HG03097 (cell line): ENCODE measurements around the gene PPP2R1B.
A peak's percentile ranks its signal among the peaks of the same experiment; 100 is the strongest.
"Not testable (repeated sequence)": the region's sequence is repeated elsewhere in the genome, so short reads cannot be mapped to it uniquely, and the experiment has no call there.

Experiments
- ATAC-seq: cut with Tn5 transposase; IDR thresholded peaks from one replicate; pipeline ENCODE4 v1.9.1; 2021; ENCODE audit not compliant: unreplicated experiment, low FRiP score

PPP2R1B gene

GRCh38 chr11:111784311-111784710 lies 18.1 kb upstream of the PPP2R1B start:
- not testable (repeated sequence) for ATAC-seq

DNA sequence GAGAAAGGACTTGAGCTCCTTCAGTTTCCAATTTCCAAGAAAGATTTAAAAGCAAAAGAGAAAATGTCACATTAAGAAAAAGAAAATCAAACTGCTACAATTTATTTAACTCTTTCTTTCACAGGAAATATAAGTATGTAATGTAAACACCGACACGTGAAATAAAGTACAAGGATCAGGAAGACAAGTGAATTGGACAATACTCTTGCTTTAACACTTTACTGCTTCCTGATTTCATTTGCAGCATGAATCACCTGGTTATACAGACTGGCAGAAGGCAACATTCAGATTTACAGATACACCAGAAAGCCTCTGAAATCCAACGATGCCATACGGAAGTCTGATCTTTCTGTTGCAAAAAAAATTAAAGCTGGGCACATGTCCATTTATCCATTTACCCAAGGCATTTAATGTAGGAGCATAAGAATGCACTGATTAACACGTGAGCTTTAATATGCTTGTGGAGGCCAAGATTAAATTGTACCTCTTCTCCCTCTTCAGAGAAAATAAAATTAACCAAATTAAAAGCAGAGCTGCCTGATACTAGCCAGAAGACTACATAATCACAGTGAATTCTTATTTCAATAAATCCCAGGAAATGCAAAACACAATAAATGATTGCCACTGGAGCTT lies 16.0 kb upstream of the PPP2R1B start:
- no peak for ATAC-seq

DNA sequence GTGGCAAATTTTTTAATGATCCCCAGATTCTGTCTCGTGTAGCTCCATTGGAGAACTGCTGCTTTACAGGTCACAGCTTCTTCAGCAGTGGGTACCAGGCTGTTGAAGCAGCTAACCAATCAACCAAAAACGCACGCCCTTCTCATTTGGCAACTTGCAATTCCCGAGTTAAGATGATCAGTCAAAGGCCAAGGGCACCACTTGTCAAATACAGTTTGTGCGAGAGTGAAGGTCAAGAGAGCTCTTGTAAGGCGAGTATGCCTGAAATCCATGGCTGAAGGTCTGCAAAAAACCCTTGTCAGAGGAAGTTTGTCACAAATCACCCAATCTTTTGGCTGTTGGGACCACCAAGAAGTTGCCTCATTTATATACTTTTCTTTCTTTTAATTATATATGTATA lies 12.9 kb upstream of the PPP2R1B start:
- ATAC-seq: no peak

- no peak for ATAC-seq
These were observed 11.9 kb upstream of the PPP2R1B start for GRCh38 chr11:111778047-111778558.

- peak; percentile 55 for ATAC-seq
These were observed 11.2 kb upstream of the PPP2R1B start for GRCh38 chr11:111777094-111778046.

GRCh38 chr11:111776398-111777093 lies 10.4 kb upstream of the PPP2R1B start:
- peak; percentile 72 for ATAC-seq

GRCh38 chr11:111774955-111775710 lies 8.9 kb upstream of the PPP2R1B start:
- no peak for ATAC-seq

GRCh38 chr11:111772535-111772934 lies 6.3 kb upstream of the PPP2R1B start:
- no peak for ATAC-seq

GRCh38 chr11:111771205-111771604 lies 5.0 kb upstream of the PPP2R1B start:
- not testable (repeated sequence) for ATAC-seq

DNA sequence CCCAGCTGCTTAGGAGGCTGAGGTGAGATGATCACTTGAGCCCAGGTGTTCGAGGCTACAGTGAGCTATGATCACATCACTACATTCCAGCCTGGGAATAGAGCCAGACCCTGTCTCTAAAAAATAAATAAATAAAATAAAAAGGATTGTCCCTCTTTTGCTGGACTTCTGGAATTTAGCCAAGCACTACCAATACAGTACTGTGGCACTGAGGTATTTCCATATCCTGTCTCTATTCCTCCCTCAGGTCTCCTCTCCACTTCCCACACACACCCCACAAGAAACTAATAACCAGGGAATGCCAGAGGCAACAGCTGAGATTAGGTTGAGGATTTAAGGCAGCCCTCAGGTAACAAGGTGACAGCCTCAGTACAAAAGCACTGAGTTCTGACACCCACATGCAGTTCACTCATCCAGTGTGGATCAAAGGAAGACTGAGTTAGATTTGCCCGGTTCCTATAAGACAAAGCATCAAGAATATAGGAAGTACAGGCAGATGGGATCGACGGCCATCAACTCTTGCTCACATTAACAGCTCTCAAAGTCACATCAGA lies 4.5 kb upstream of the PPP2R1B start:
- no peak for ATAC-seq

GRCh38 chr11:111766834-111767142 lies 599 bp upstream of the PPP2R1B start:
- ATAC-seq: no peak

DNA sequence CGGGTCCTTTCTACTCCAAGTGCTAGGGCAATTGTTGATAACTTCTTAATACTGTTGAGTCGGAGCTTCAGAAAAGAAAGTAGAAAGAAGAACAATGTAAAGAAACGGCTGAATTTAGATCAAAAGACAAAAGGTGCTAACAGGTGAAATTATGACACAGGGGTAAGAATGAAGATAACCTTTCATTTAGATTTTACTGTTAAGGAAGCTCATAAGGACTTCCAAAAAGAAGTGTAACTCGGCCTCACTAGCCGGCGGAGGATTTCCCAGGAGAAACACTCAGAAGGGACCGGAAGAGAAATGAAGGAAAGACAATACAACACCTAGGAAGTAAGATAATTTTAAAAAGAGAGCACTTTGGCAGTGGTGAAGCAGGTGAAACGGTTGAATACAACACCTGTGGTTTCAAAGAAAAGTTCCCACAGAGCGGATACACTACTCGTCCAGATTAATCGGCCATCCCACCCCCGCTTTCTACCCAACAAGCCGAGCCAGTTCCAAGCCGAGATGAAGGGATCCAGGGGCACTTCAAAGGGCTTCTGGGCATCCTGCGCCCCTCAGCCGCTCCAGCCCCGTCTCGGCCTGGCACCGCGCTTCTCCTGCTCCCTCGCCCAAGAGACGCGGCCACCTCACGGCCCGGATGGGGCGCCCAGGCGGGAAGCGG lies 737 bp downstream of the PPP2R1B start:
- no peak for ATAC-seq

- no peak for ATAC-seq
These were observed 1.6 kb downstream of the PPP2R1B start for GRCh38 chr11:111764621-111765020.

- ATAC-seq: no peak
These were observed 3.1 kb downstream of the PPP2R1B start for GRCh38 chr11:111762981-111763643.

- ATAC-seq: no peak
These were observed 3.7 kb downstream of the PPP2R1B start for GRCh38 chr11:111762526-111762925.

DNA sequence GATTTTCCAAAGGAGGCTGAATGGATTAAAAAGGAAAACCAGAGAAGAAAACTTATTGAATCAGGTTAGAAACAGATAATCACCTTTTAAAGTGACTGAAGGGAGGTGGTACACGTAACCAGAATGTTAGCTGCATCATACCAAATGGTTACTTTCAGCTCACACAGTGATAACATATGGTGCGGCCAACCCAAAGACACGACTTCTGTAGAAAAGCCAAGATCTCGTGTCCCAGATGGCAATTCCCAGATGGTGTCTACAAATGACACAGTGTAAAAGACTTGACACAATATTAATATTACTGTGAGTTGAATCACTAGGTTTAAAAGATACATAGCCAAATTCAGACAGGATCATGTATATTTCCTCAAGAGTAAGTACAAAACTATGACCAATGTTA lies 5.2 kb downstream of the PPP2R1B start:
- no peak for ATAC-seq

DNA sequence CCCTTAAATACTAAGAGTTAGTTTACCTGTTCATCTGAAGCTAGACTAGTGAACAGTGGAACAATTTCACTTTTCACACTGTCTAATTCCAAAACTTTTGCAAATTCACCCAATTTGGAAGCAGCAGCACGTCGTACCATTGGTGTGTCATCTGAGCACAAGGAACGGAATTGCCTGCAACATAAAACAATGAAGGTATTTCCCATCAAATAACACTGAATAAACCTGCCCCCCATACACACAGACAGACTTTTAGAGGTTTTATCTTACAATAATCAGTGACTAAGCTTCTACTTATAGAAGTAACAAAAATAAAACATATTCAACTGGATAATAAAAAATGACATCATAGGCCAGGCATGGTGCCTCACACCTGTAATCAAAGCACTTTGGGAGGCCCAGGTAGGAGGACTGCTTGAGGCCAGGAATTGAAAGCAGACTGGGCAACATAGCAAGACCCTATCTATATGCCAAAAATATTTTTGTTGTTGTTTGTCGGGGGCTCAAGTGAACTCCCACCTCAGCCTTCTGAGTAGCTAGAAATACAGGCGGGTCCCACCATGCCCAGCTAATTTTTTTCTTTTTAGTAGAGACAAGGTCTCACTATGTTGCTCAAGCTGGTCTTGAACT lies 6.3 kb downstream of the PPP2R1B start:
- ATAC-seq: no peak

DNA sequence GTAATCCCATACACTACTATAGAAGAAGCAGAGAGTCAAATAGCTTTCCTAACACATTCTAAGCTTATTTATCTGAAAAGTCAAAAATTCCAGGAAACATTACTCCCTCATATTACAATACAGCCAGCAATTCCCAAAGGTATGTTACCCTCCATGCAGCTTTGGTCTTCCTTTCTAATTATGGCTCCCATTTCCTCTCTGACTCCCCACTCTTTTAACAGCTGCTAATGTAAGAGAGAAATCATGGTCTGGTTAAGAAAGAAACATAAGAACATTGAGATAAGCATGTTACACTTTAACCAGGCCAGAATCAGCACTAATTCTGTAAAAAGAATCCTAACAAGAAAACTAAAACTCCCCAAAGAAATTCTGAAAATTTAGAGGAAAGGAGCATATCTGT lies 6.8 kb downstream of the PPP2R1B start:
- ATAC-seq: no peak

- ATAC-seq: no peak
These were observed 10.1 kb downstream of the PPP2R1B start for GRCh38 chr11:111756097-111756496.
